Measurements from ENCODE around the gene CNDP2.

- no peak for TF ChIP-seq CTCF (IDR thresholded peaks at IDR 0.05)
- TF ChIP-seq POLR2A (IDR thresholded peaks at IDR 0.05) = no peak
- no peak for TF ChIP-seq POLR2AphosphoS5 (IDR thresholded peaks at IDR 0.05)
Observed at GRCh38 chr18:74468547-74469061, 27.6 kb upstream of the CNDP2 start.
